Measurements from ENCODE around the gene ZEB2. TPM values are rescaled to one million over a fixed set of nuclear protein-coding genes. Genes with fewer than 3 reads are reported as not detected.

ZEB2 gene
- total and polyA plus RNA-seq, 4 donors: 7.6 to 39.6 (median 22.2) TPM

GRCh38 chr2:144459286-144459685 lies 60.6 kb downstream of the ZEB2 start:
- Histone ChIP-seq H3K4me3 (ENCODE audit: low read depth in 1 of 3, low read length in 3 of 3) (no peak overlapping the region), H3K9me3 (ENCODE audit: control insufficient read depth in 4 of 4, low read length in 3 of 4) (no peaks in the 10 kb centered on the region), H3K27ac (ENCODE audit: low read depth in 1 of 2, low read length in 2 of 2) (peak overlapping the region in 1 of 2 donors; percentile 36), H3K36me3 (ENCODE audit: control insufficient read depth in 4 of 4, insufficient read depth in 3 of 4, low read depth in 1 of 4, low read length in 3 of 4) (no peaks in the 10 kb centered on the region), H3K9ac (ENCODE audit: low read depth in 1 of 2, low read length in 2 of 2) (no peak overlapping the region), H3K4me1 (ENCODE audit: control insufficient read depth in 4 of 4, insufficient read depth in 4 of 4, low read length in 3 of 4) (peaks cover 0 to 4% (median 0%) of the 10 kb centered on the region in 4 donors), H3K27me3 (ENCODE audit: control insufficient read depth in 4 of 4, insufficient read depth in 4 of 4, low read length in 3 of 4) (peaks cover 0 to 2% (median 0%) of the 10 kb centered on the region in 4 donors)
- DNase-seq (ENCODE audit: low spot score): no peak
- WGBS: 43% methylated on average over 3 of the region's 3 CpGs
- TF ChIP-seq HNF4A (conservative IDR thresholded peaks at IDR 0.05) (no peak), NR2F2 (IDR thresholded peaks at IDR 0.05) (no peak), MAX (IDR thresholded peaks at IDR 0.05) (no peak)
- TF ChIP-seq, protein P1, sequence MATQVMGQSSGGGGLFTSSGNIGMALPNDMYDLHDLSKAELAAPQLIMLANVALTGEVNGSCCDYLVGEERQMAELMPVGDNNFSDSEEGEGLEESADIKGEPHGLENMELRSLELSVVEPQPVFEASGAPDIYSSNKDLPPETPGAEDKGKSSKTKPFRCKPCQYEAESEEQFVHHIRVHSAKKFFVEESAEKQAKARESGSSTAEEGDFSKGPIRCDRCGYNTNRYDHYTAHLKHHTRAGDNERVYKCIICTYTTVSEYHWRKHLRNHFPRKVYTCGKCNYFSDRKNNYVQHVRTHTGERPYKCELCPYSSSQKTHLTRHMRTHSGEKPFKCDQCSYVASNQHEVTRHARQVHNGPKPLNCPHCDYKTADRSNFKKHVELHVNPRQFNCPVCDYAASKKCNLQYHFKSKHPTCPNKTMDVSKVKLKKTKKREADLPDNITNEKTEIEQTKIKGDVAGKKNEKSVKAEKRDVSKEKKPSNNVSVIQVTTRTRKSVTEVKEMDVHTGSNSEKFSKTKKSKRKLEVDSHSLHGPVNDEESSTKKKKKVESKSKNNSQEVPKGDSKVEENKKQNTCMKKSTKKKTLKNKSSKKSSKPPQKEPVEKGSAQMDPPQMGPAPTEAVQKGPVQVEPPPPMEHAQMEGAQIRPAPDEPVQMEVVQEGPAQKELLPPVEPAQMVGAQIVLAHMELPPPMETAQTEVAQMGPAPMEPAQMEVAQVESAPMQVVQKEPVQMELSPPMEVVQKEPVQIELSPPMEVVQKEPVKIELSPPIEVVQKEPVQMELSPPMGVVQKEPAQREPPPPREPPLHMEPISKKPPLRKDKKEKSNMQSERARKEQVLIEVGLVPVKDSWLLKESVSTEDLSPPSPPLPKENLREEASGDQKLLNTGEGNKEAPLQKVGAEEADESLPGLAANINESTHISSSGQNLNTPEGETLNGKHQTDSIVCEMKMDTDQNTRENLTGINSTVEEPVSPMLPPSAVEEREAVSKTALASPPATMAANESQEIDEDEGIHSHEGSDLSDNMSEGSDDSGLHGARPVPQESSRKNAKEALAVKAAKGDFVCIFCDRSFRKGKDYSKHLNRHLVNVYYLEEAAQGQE (IDR thresholded peaks at IDR 0.05): no peak

GRCh38 chr2:144458541-144458940 lies 61.4 kb downstream of the ZEB2 start:
- Histone ChIP-seq H3K27me3 (ENCODE audit: control insufficient read depth in 4 of 4, insufficient read depth in 4 of 4, low read length in 3 of 4) (peaks cover 0 to 4% (median 0%) of the 10 kb centered on the region in 4 donors), H3K9me3 (ENCODE audit: control insufficient read depth in 4 of 4, low read length in 3 of 4) (no peaks in the 10 kb centered on the region), H3K27ac (ENCODE audit: low read depth in 1 of 2, low read length in 2 of 2) (no peak overlapping the region), H3K4me1 (ENCODE audit: control insufficient read depth in 4 of 4, insufficient read depth in 4 of 4, low read length in 3 of 4) (peaks cover 0 to 4% (median 0%) of the 10 kb centered on the region in 4 donors), H3K9ac (ENCODE audit: low read depth in 1 of 2, low read length in 2 of 2) (no peak overlapping the region), H3K36me3 (ENCODE audit: control insufficient read depth in 4 of 4, insufficient read depth in 3 of 4, low read depth in 1 of 4, low read length in 3 of 4) (no peaks in the 10 kb centered on the region), H3K4me3 (ENCODE audit: low read depth in 1 of 3, low read length in 3 of 3) (no peak overlapping the region)
- DNase-seq (ENCODE audit: low spot score): no peak
- TF ChIP-seq MAX (IDR thresholded peaks at IDR 0.05): no peak
- no peak for TF ChIP-seq SP1 (IDR thresholded peaks at IDR 0.05)
- TF ChIP-seq, protein P2, sequence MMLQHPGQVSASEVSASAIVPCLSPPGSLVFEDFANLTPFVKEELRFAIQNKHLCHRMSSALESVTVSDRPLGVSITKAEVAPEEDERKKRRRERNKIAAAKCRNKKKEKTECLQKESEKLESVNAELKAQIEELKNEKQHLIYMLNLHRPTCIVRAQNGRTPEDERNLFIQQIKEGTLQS (IDR thresholded peaks at IDR 0.05): no peak
- TF ChIP-seq NR2F2 (IDR thresholded peaks at IDR 0.05): no peak
- TF ChIP-seq GABPA (IDR thresholded peaks at IDR 0.05 in 1 of 2, conservative IDR thresholded peaks at IDR 0.05 in 1 of 2): no peak
- no peak for TF ChIP-seq CTCF (IDR thresholded peaks at IDR 0.05; ENCODE audit: low read depth, low read length, missing input control)
- no peak for TF ChIP-seq HNF4A (conservative IDR thresholded peaks at IDR 0.05)
- 63% methylated on average over 3 of the region's 3 CpGs for WGBS

DNA sequence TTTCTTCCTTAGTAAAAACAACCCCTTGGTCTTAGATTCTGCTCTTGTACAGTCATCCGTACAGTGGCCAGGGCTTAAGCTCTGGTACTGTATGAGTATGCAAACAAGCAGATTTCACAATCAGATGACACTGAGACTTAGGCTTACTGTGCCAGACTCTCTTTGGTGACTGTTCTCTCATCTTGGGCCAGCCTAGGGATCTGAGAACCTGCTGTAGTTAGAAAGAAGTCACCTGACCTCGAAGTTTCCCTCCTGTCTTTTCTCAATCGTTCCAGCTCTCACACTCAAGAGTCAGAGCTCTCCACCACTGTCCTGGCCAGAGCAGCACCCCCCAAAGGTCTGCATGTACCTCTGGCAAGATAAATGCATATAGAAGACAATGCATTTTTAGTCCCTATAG lies 63.2 kb downstream of the ZEB2 start:
- no peak for DNase-seq (ENCODE audit: low spot score)
- peaks cover 0 to 7% (median 0%) of the 10 kb centered on the region in 4 donors for H3K27me3 ChIP-seq (ENCODE audit: control insufficient read depth in 4 of 4, insufficient read depth in 4 of 4, low read length in 3 of 4)

More for the DNA sequence above, 63.2 kb downstream of the ZEB2 start:
- no peak overlapping the region for H3K4me3 ChIP-seq (ENCODE audit: low read depth in 1 of 3, low read length in 3 of 3)
- 24% methylated on average over 3 of the region's 3 CpGs for WGBS
- TF ChIP-seq HNF4A (conservative IDR thresholded peaks at IDR 0.05): no peak
- no peak for TF ChIP-seq GABPA (IDR thresholded peaks at IDR 0.05 in 1 of 2, conservative IDR thresholded peaks at IDR 0.05 in 1 of 2)
- no peak for TF ChIP-seq YY1 (IDR thresholded peaks at IDR 0.05)
- TF ChIP-seq SP1 (IDR thresholded peaks at IDR 0.05): no peak
- no peaks in the 10 kb centered on the region for H3K36me3 ChIP-seq (ENCODE audit: control insufficient read depth in 4 of 4, insufficient read depth in 3 of 4, low read depth in 1 of 4, low read length in 3 of 4)
- H3K4me1 ChIP-seq (ENCODE audit: control insufficient read depth in 4 of 4, insufficient read depth in 4 of 4, low read length in 3 of 4): peaks cover 0 to 12% (median 0%) of the 10 kb centered on the region in 4 donors
- no peak overlapping the region for H3K9ac ChIP-seq (ENCODE audit: low read depth in 1 of 2, low read length in 2 of 2)
- no peaks in the 10 kb centered on the region for H3K9me3 ChIP-seq (ENCODE audit: control insufficient read depth in 4 of 4, low read length in 3 of 4)
- H3K27ac ChIP-seq (ENCODE audit: low read depth in 1 of 2, low read length in 2 of 2): peak overlapping the region; percentile 50 to 61
